ENCODE data around the gene CFAP43.
"Not testable (repeated sequence)": the region's sequence is repeated elsewhere in the genome, so short reads cannot be mapped to it uniquely, and the experiment has no call there.

CFAP43 gene

GRCh38 chr10:104223304-104223703 lies 8.9 kb downstream of the CFAP43 start:
- no peak for DNase-seq

- no peak for DNase-seq
Measured at GRCh38 chr10:104220522-104220921, 11.6 kb downstream of the CFAP43 start.

GRCh38 chr10:104218751-104219150 lies 13.4 kb downstream of the CFAP43 start:
- no peak for DNase-seq

GRCh38 chr10:104216631-104217030 lies 15.5 kb downstream of the CFAP43 start:
- no peak for DNase-seq

- DNase-seq = peak in 1 of 2 experiments; percentile 44
Measured at GRCh38 chr10:104209575-104210198, 22.5 kb downstream of the CFAP43 start.

- no peak for DNase-seq
Measured at GRCh38 chr10:104208730-104209129, 23.4 kb downstream of the CFAP43 start.

- no peak for DNase-seq
Measured at GRCh38 chr10:104202231-104202630, 29.9 kb downstream of the CFAP43 start.

GRCh38 chr10:104201636-104202035 lies 30.5 kb downstream of the CFAP43 start:
- no peak for DNase-seq

- peak in 1 of 2 experiments; percentile 0 for DNase-seq
Measured at GRCh38 chr10:104199567-104199966, 32.6 kb downstream of the CFAP43 start.

- no peak for DNase-seq
Measured at GRCh38 chr10:104197364-104197763, 34.8 kb downstream of the CFAP43 start.

- DNase-seq = no peak
Measured at GRCh38 chr10:104195706-104196105, 36.5 kb downstream of the CFAP43 start.

GRCh38 chr10:104193787-104194186 lies 38.4 kb downstream of the CFAP43 start:
- no peak for DNase-seq

GRCh38 chr10:104190695-104191094 lies 41.5 kb downstream of the CFAP43 start:
- DNase-seq = no peak

GRCh38 chr10:104183682-104184081 lies 48.5 kb downstream of the CFAP43 start:
- no peak for DNase-seq

- not testable (repeated sequence) for DNase-seq
Measured at GRCh38 chr10:104174136-104174535, 58.0 kb downstream of the CFAP43 start.

- DNase-seq = no peak
Measured at GRCh38 chr10:104170610-104171254, 61.4 kb downstream of the CFAP43 start.

- no peak for DNase-seq
Measured at GRCh38 chr10:104155591-104155990, 76.6 kb downstream of the CFAP43 start.

GRCh38 chr10:104151737-104152136 lies 80.4 kb downstream of the CFAP43 start:
- no peak for DNase-seq

- no peak for DNase-seq
Measured at GRCh38 chr10:104150139-104150538, 82.0 kb downstream of the CFAP43 start.

GRCh38 chr10:104146882-104147281 lies 85.3 kb downstream of the CFAP43 start:
- DNase-seq = peak; percentile 38 to 58

- no peak for DNase-seq
Measured at GRCh38 chr10:104144931-104145330, 87.2 kb downstream of the CFAP43 start.

GRCh38 chr10:104143829-104144228 lies 88.3 kb downstream of the CFAP43 start:
- DNase-seq = no peak

GRCh38 chr10:104142081-104142480 lies 90.1 kb downstream of the CFAP43 start:
- no peak for DNase-seq

GRCh38 chr10:104139221-104139620 lies 92.9 kb downstream of the CFAP43 start:
- peak in 1 of 2 experiments; percentile 11 for DNase-seq

GRCh38 chr10:104138131-104138530 lies 94.0 kb downstream of the CFAP43 start:
- DNase-seq = no peak
